ENCODE results near the gene GYS1. TPM values are rescaled to one million over a fixed set of nuclear protein-coding genes. Genes with fewer than 3 reads are reported as not detected.

Gene GYS1
- total RNA-seq, 4 donors from 2014 or later, result 15.1 to 86.3 (median 34.5) TPM

- no peak for TF ChIP-seq CTCF (IDR thresholded peaks at IDR 0.05; ENCODE audit: low read depth)
Observed at GRCh38 chr19:48925240-48925843, 67.8 kb downstream of the GYS1 start.

GRCh38 chr19:48922548-48923490, 70.3 kb downstream of the GYS1 start:
- TF ChIP-seq CTCF (IDR thresholded peaks at IDR 0.05; ENCODE audit: low read depth), result no peak

DNA sequence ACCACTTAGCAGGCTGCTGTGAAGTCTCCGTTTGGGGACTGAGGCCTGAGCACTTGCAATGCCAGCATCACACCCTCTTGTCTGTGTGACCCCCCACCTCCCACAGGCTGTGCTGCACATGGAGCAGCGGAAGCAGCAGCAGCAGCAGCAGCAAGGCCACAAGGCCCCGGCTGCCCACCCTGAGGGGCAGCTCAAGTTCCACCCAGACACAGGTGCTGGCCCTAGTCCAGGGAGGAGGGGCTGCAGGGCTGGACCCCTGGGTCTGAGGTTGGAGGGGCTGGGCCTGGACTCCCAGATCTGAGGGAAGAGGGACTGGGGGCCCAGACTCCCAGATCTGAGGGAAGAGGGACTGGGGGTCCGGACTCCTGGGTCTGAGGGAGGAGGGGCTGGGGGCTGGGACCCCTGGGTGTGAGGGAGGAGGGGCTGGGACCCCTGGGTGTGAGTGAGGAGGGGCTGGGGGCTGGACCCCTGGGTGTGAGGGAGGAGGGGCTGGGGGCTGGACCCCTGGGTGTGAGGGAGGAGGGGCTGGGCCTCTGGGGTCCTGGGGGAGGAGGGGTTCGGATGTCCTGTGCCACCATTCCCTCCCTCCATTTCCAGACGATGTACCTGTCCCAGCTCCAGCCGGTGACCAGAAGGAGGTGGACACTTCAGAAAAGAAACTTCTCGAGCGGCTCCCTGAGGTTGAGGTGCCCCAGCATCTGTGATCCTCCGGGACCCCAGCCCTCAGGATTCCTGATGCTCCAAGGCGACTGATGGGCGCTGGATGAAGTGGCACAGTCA, 71.2 kb downstream of the GYS1 start:
- TF ChIP-seq CTCF (IDR thresholded peaks at IDR 0.05; ENCODE audit: low read depth), result no peak

- TF ChIP-seq CTCF (IDR thresholded peaks at IDR 0.05; ENCODE audit: low read depth), result no peak
Observed at GRCh38 chr19:48920949-48921348, 72.2 kb downstream of the GYS1 start.

- no peak for TF ChIP-seq CTCF (IDR thresholded peaks at IDR 0.05; ENCODE audit: low read depth)
Observed at GRCh38 chr19:48918801-48919247, 74.3 kb downstream of the GYS1 start.

Small RNA genes within 50 kb of the gene (small RNA-seq; reads per million reads assigned to genes)
- gene AC026803.1 (not detected), gene MIR6798 (not detected)

Other genes with a start within 250 kb of the GYS1 start
- gene IZUMO1, start 246.4 kb downstream of the GYS1 start, total RNA-seq, result under 1 TPM in 1 of 4 donors, not detected in 3; 0.75 TPM
- 1 to 10 TPM; 1.0 to 7.2 (median 4.4) TPM for gene FUT1, start 240.7 kb downstream of the GYS1 start, total RNA-seq
- gene FGF21, start 237.8 kb downstream of the GYS1 start, total RNA-seq, result not detected
- 10 to 100 TPM; 25.4 to 71.6 (median 40.1) TPM for gene BCAT2, start 182.3 kb downstream of the GYS1 start, total RNA-seq
- 10 to 100 TPM in 3 of 4 donors, 1 to 10 TPM in 1; 6.4 to 19.0 (median 13.8) TPM for gene HSD17B14, start 156.8 kb downstream of the GYS1 start, total RNA-seq
- 10 to 100 TPM in 1 of 4 donors, 1 to 10 TPM in 3; 5.7 to 27.3 (median 8.5) TPM for gene PLEKHA4, start 124.7 kb downstream of the GYS1 start, total RNA-seq
- 10 to 100 TPM; 30.5 to 81.7 (median 48.3) TPM for gene PPP1R15A, start 120.9 kb downstream of the GYS1 start, total RNA-seq
- gene TULP2, start 94.6 kb downstream of the GYS1 start, total RNA-seq, result under 1 TPM in 1 of 4 donors, not detected in 3; 0.22 TPM
- gene NUCB1, start 93.0 kb downstream of the GYS1 start, total RNA-seq, result 100 to 1,000 TPM; 128 to 480 (median 313) TPM
- gene DHDH, start 59.6 kb downstream of the GYS1 start, total RNA-seq, result 1 to 10 TPM in 1 of 4 donors, not detected in 3; 1.1 TPM
- gene BAX, start 38.4 kb downstream of the GYS1 start, total RNA-seq, result 10 to 100 TPM; 21.0 to 37.2 (median 31.2) TPM
- gene FTL, start 28.0 kb downstream of the GYS1 start, total RNA-seq, result over 10,000 TPM in 3 of 4 donors, 1,000 to 10,000 TPM in 1; 7,770 to 28,830 (median 13,714) TPM
- 10 to 100 TPM; 34.3 to 62.5 (median 49.4) TPM for gene RUVBL2, start 578 bp upstream of the GYS1 start, total RNA-seq
- not detected for gene LHB, start 23.8 kb upstream of the GYS1 start, total RNA-seq
- gene CGB3, start 31.0 kb upstream of the GYS1 start, total RNA-seq, result not detected
- not detected for gene CGB2, start 38.6 kb upstream of the GYS1 start, total RNA-seq
- gene CGB1, start 43.6 kb upstream of the GYS1 start, total RNA-seq, result not detected
- gene CGB5, start 50.5 kb upstream of the GYS1 start, total RNA-seq, result not detected
- gene CGB8, start 55.8 kb upstream of the GYS1 start, total RNA-seq, result not detected
- 1 to 10 TPM in 1 of 4 donors, not detected in 3; 1.3 TPM for gene CGB7, start 64.4 kb upstream of the GYS1 start, total RNA-seq
- not detected for gene NTF4, start 71.5 kb upstream of the GYS1 start, total RNA-seq
- gene KCNA7, start 79.4 kb upstream of the GYS1 start, total RNA-seq, result not detected
- 100 to 1,000 TPM; 122 to 164 (median 152) TPM for gene SNRNP70, start 92.1 kb upstream of the GYS1 start, total RNA-seq
- gene LIN7B, start 121.1 kb upstream of the GYS1 start, total RNA-seq, result 1 to 10 TPM in 3 of 4 donors, not detected in 1; 6.6 to 9.0 (median 7.1) TPM
- 1 to 10 TPM in 3 of 4 donors, not detected in 1; 1.1 to 6.5 (median 1.5) TPM for gene C19orf73, start 125.8 kb upstream of the GYS1 start, total RNA-seq
- gene PPFIA3, start 126.2 kb upstream of the GYS1 start, total RNA-seq, result 1 to 10 TPM in 3 of 4 donors, under 1 TPM in 1; 0.68 to 5.7 (median 2.4) TPM
- gene HRC, start 162.1 kb upstream of the GYS1 start, total RNA-seq, result 1 to 10 TPM in 2 of 4 donors, under 1 TPM in 2; 0.49 to 3.8 (median 1.7) TPM
- gene TRPM4, start 164.5 kb upstream of the GYS1 start, total RNA-seq, result 10 to 100 TPM in 3 of 4 donors, 1 to 10 TPM in 1; 6.5 to 25.8 (median 11.8) TPM